ENCODE data around the gene RPS6KA3. TPM values are rescaled to one million over a fixed set of nuclear protein-coding genes. Genes with fewer than 3 reads are reported as not detected.

The RPS6KA3 gene
- total RNA-seq, 2 donors from 2014 or later, result 13.9 to 20.5 TPM

- no peaks in the 10 kb centered on the region for H3K27me3 Mint-ChIP-seq (ENCODE audit: insufficient read depth)
- TF ChIP-seq, protein P1, sequence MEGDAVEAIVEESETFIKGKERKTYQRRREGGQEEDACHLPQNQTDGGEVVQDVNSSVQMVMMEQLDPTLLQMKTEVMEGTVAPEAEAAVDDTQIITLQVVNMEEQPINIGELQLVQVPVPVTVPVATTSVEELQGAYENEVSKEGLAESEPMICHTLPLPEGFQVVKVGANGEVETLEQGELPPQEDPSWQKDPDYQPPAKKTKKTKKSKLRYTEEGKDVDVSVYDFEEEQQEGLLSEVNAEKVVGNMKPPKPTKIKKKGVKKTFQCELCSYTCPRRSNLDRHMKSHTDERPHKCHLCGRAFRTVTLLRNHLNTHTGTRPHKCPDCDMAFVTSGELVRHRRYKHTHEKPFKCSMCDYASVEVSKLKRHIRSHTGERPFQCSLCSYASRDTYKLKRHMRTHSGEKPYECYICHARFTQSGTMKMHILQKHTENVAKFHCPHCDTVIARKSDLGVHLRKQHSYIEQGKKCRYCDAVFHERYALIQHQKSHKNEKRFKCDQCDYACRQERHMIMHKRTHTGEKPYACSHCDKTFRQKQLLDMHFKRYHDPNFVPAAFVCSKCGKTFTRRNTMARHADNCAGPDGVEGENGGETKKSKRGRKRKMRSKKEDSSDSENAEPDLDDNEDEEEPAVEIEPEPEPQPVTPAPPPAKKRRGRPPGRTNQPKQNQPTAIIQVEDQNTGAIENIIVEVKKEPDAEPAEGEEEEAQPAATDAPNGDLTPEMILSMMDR (conservative IDR thresholded peaks at IDR 0.05), result no peak
Observed at GRCh38 chrX:20124964-20125363, 141.7 kb downstream of the RPS6KA3 start.

DNA sequence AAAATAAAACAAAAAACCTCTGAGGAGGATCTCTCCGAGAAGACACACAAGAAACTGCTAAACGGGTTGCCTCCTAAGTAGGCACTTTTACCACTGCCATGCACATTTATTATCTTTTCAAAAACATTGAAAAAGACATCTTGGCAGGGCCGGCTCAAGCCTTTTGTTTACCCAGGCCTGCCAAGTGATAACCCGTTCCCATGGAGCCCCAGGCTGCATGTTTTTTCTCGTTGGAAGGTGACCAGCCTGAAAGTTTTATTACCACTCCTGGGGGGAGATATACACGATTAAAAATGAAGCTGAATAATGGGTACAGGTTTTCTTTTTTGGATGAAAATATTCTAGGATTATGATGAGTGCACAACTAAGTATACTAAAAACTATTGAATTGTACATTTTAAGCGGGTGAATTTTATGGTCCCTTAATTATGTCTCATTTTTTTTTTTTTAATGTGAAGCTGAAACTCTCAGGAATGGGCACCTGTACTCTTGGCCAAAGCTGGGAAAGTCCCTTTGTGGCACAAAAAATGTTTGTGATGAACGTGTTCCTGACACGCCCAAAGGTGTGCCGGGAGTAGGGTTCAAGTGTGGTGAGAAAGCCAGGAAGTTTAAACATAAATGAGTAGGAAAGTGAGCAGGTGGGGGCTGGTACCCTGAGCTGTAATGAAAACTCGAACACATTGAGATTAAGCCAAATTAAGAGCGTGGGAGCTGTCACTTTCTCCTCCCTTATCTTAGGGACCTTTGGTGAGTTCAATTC, 148.5 kb downstream of the RPS6KA3 start:
- WGBS, 2 experiments (ENCODE audit: insufficient coverage in 1 of 2, insufficient read length in 1 of 2), result 85 to 93% methylated on average over 3 to 12 of the region's 12 CpGs
- H3K27ac Mint-ChIP-seq, result no peak overlapping the region
- H3K4me1 Mint-ChIP-seq, result no peaks in the 10 kb centered on the region
- H3K9me3 Mint-ChIP-seq, result peaks cover 53% of the 10 kb centered on the region
- H3K27me3 ChIP-seq (ENCODE audit: control insufficient read depth, insufficient read depth, low read length, poor library complexity, severe bottlenecking), result peaks cover 30% of the 10 kb centered on the region
- no peak overlapping the region for H3K4me3 Mint-ChIP-seq
- no peaks in the 10 kb centered on the region for H3K4me1 ChIP-seq (ENCODE audit: control insufficient read depth, insufficient read depth, low read length)
- peaks cover 37% of the 10 kb centered on the region for H3K27me3 Mint-ChIP-seq (ENCODE audit: insufficient read depth)
- DNase-seq, result no peak
- H3K36me3 Mint-ChIP-seq (ENCODE audit: low read depth), result no peaks in the 10 kb centered on the region
- no peaks in the 10 kb centered on the region for H3K9me3 ChIP-seq (ENCODE audit: control insufficient read depth, low read length)
- H3K36me3 ChIP-seq (ENCODE audit: control insufficient read depth, insufficient read depth, low read length), result no peaks in the 10 kb centered on the region
- H3K27ac ChIP-seq (ENCODE audit: low read depth, low read length), result no peak overlapping the region
- H3K9ac ChIP-seq (ENCODE audit: extremely low read depth, low read length, poor library complexity, severe bottlenecking), result no peak overlapping the region
- TF ChIP-seq, protein P1 (conservative IDR thresholded peaks at IDR 0.05), result no peak
- H3K4me3 ChIP-seq (ENCODE audit: low read length), result no peak overlapping the region

More at GRCh38 chrX:20124964-20125363, 141.7 kb downstream of the RPS6KA3 start:
- Histone ChIP-seq H3K9me3 (ENCODE audit: control insufficient read depth, low read length) (no peaks in the 10 kb centered on the region), H3K9ac (ENCODE audit: extremely low read depth, low read length, poor library complexity, severe bottlenecking) (no peak overlapping the region), H3K36me3 (ENCODE audit: control insufficient read depth, insufficient read depth, low read length) (peaks cover 27% of the 10 kb centered on the region), H3K4me3 (ENCODE audit: low read length) (no peak overlapping the region), H3K27ac (ENCODE audit: low read depth, low read length) (no peak overlapping the region), H3K4me1 (ENCODE audit: control insufficient read depth, insufficient read depth, low read length) (no peaks in the 10 kb centered on the region), H3K27me3 (ENCODE audit: control insufficient read depth, insufficient read depth, low read length, poor library complexity, severe bottlenecking) (no peaks in the 10 kb centered on the region)
- peaks cover 27% of the 10 kb centered on the region for H3K9me3 Mint-ChIP-seq
- H3K4me1 Mint-ChIP-seq, result no peaks in the 10 kb centered on the region
- H3K27ac Mint-ChIP-seq, result no peak overlapping the region
- no peak overlapping the region for H3K4me3 Mint-ChIP-seq
- DNase-seq, result no peak
- peaks cover 8% of the 10 kb centered on the region for H3K36me3 Mint-ChIP-seq (ENCODE audit: low read depth)

DNA sequence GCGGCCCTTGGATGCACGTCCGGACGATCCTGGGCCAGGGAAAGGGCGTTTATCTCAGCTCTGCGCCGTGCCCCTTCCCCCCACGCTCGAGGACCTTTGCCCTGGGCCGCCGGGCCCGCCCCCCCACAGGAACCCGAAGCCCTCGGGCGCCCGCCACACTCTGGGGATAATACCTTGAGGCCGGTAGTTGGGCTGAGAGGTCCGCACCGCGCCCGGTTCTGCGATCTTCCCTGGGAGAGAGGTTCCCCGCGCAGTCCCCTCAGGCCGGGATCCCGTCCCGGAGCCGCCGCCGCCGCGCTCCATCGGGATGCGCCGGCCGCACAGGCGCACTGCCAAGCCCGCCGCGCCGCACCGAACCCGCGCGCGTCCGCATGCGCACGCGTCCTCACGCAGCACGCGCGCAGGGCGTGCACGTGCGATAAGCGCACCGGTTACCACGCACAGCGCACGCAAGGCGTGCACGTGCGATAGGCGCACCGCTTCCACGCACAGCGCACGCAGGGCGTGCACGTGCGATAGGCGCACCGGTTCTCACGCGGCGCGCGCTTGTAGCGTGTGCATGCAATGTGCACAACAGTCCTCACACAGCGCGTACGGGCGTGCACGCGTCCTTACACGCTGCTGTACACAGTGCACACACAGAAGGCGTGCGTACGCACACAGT, 150.0 kb downstream of the RPS6KA3 start, which contains the start of gene MAP7D2:
TSS of gene MAP7D2 (minus strand) at position 331 of the 664 bp plus-strand sequence. CDS start at position 303, 28 bp downstream.
- Mint-ChIP-seq H3K9me3 (peaks cover 53% of the 10 kb centered on the region), H3K4me1 (no peaks in the 10 kb centered on the region), H3K27ac (no peak within 1 kb of the TSS), H3K27me3 (ENCODE audit: insufficient read depth) (peaks cover 37% of the 10 kb centered on the region), H3K4me3 (peak within 1 kb of the TSS; percentile 43), H3K36me3 (ENCODE audit: low read depth) (no peaks in the 10 kb centered on the region)
- no peaks in the 10 kb centered on the region for H3K4me1 ChIP-seq (ENCODE audit: control insufficient read depth, insufficient read depth, low read length)
- peak; percentile 67 for DNase-seq
- WGBS, 2 experiments (ENCODE audit: insufficient coverage in 1 of 2, insufficient read length in 1 of 2), result 35 to 74% methylated on average over 22 to 91 of the region's 91 CpGs
- H3K27ac ChIP-seq (ENCODE audit: low read depth, low read length), result no peak within 1 kb of the TSS
- H3K36me3 ChIP-seq (ENCODE audit: control insufficient read depth, insufficient read depth, low read length), result no peaks in the 10 kb centered on the region
- no peaks in the 10 kb centered on the region for H3K9me3 ChIP-seq (ENCODE audit: control insufficient read depth, low read length)
- peak within 1 kb of the TSS; percentile 56 for H3K4me3 ChIP-seq (ENCODE audit: low read length)
- H3K9ac ChIP-seq (ENCODE audit: extremely low read depth, low read length, poor library complexity, severe bottlenecking), result no peak within 1 kb of the TSS
- peaks cover 30% of the 10 kb centered on the region for H3K27me3 ChIP-seq (ENCODE audit: control insufficient read depth, insufficient read depth, low read length, poor library complexity, severe bottlenecking)
- TF ChIP-seq, protein P1 (conservative IDR thresholded peaks at IDR 0.05), result no peak

All from endodermal cell (in vitro differentiated cells).